ENCODE measurements around the gene SPOCK2. TPM values are rescaled to one million over a fixed set of nuclear protein-coding genes. Genes with fewer than 3 reads are reported as not detected.

Gene SPOCK2
- total and polyA plus RNA-seq, 2 of the 13 experiments (the other 11 are each of a cell fraction or from before 2014, with no cell fraction given): 8.6 to 30.6 TPM

DNA sequence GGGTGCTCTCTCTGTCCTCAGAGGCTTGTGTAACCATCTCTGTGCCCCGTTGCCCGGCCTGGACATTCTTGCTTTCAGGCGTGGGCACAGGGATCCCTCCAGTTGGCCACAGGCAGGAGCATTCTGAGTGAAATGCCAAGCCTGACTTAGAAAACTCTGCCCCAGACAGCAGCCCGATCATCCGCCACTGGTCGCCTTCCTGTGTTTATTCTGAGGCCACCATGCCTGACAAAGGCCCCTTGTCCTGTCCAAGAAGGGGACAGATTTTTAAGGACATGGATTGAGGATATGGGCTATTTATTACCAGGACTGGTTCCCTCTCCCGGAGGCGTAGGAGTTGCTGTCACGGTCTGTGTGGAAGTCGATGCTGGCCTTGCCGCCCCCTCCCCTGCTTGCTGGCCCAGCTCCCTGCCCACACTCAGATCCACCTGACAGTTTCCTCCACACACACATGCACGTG, 54.3 kb downstream of the SPOCK2 start (continued):
- no peak for TF ChIP-seq PHB2 (IDR thresholded peaks at IDR 0.05; ENCODE audit: partially characterized antibody)
- no peak for TF ChIP-seq NFE2L1 (CRISPR knock-in tag; IDR thresholded peaks at IDR 0.05; ENCODE audit: borderline replicate concordance)
- no peak for TF ChIP-seq RFX3 (CRISPR knock-in tag; IDR thresholded peaks at IDR 0.05)
- TF ChIP-seq XRCC5 (optimal IDR thresholded peaks at IDR 0.05; ENCODE audit: low read length): peak; percentile 17
- TF ChIP-seq ZNF713 (CRISPR knock-in tag; IDR thresholded peaks at IDR 0.05): no peak
- TF ChIP-seq PLRG1 (conservative IDR thresholded peaks at IDR 0.05): no peak
- TF ChIP-seq PAX8 (CRISPR knock-in tag; IDR thresholded peaks at IDR 0.05; ENCODE audit: borderline replicate concordance): no peak
- TF ChIP-seq, protein P1, sequence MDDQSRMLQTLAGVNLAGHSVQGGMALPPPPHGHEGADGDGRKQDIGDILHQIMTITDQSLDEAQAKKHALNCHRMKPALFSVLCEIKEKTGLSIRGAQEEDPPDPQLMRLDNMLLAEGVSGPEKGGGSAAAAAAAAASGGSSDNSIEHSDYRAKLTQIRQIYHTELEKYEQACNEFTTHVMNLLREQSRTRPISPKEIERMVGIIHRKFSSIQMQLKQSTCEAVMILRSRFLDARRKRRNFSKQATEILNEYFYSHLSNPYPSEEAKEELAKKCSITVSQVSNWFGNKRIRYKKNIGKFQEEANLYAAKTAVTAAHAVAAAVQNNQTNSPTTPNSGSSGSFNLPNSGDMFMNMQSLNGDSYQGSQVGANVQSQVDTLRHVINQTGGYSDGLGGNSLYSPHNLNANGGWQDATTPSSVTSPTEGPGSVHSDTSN (CRISPR knock-in tag; IDR thresholded peaks at IDR 0.05; ENCODE audit: borderline replicate concordance): no peak
- no peak for TF ChIP-seq NPAS2 (CRISPR knock-in tag; IDR thresholded peaks at IDR 0.05; ENCODE audit: borderline replicate concordance)
- TF ChIP-seq, protein P2, sequence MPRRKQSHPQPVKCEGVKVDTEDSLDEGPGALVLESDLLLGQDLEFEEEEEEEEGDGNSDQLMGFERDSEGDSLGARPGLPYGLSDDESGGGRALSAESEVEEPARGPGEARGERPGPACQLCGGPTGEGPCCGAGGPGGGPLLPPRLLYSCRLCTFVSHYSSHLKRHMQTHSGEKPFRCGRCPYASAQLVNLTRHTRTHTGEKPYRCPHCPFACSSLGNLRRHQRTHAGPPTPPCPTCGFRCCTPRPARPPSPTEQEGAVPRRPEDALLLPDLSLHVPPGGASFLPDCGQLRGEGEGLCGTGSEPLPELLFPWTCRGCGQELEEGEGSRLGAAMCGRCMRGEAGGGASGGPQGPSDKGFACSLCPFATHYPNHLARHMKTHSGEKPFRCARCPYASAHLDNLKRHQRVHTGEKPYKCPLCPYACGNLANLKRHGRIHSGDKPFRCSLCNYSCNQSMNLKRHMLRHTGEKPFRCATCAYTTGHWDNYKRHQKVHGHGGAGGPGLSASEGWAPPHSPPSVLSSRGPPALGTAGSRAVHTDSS (CRISPR knock-in tag; conservative IDR thresholded peaks at IDR 0.05): no peak
- no peak for TF ChIP-seq HIVEP1 (CRISPR knock-in tag; IDR thresholded peaks at IDR 0.05)
- TF ChIP-seq MAF1 (CRISPR knock-in tag; IDR thresholded peaks at IDR 0.05; ENCODE audit: borderline replicate concordance): no peak
- TF ChIP-seq ZNF878 (CRISPR knock-in tag; IDR thresholded peaks at IDR 0.05): no peak
- TF ChIP-seq, protein P3, sequence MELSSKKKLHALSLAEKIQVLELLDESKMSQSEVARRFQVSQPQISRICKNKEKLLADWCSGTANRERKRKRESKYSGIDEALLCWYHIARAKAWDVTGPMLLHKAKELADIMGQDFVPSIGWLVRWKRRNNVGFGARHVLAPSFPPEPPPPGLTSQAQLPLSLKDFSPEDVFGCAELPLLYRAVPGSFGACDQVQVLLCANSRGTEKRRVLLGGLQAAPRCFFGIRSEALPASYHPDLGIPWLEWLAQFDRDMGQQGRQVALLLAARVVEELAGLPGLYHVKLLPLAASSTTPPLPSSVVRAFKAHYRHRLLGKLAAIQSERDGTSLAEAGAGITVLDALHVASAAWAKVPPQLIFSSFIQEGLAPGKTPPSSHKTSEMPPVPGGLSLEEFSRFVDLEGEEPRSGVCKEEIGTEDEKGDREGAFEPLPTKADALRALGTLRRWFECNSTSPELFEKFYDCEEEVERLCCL (CRISPR knock-in tag; IDR thresholded peaks at IDR 0.05; ENCODE audit: borderline replicate concordance): no peak
- TF ChIP-seq ZFYVE20 (CRISPR knock-in tag; IDR thresholded peaks at IDR 0.05; ENCODE audit: borderline replicate concordance, low read depth): no peak
- TF ChIP-seq, protein P4, sequence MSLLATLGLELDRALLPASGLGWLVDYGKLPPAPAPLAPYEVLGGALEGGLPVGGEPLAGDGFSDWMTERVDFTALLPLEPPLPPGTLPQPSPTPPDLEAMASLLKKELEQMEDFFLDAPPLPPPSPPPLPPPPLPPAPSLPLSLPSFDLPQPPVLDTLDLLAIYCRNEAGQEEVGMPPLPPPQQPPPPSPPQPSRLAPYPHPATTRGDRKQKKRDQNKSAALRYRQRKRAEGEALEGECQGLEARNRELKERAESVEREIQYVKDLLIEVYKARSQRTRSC (CRISPR knock-in tag; IDR thresholded peaks at IDR 0.05; ENCODE audit: low read depth): no peak
- no peak for TF ChIP-seq GATAD1 (CRISPR knock-in tag; IDR thresholded peaks at IDR 0.05)
- no peak for TF ChIP-seq ZNF24 (IDR thresholded peaks at IDR 0.05)
- TF ChIP-seq, protein P5, sequence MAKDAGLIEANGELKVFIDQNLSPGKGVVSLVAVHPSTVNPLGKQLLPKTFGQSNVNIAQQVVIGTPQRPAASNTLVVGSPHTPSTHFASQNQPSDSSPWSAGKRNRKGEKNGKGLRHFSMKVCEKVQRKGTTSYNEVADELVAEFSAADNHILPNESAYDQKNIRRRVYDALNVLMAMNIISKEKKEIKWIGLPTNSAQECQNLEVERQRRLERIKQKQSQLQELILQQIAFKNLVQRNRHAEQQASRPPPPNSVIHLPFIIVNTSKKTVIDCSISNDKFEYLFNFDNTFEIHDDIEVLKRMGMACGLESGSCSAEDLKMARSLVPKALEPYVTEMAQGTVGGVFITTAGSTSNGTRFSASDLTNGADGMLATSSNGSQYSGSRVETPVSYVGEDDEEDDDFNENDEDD (CRISPR knock-in tag; IDR thresholded peaks at IDR 0.05; ENCODE audit: borderline replicate concordance): no peak
- TF ChIP-seq NFIC (IDR thresholded peaks at IDR 0.05; ENCODE audit: low read length): no peak
- no peak for TF ChIP-seq BCL6 (CRISPR knock-in tag; IDR thresholded peaks at IDR 0.05)
- TF ChIP-seq RBFOX2 (IDR thresholded peaks at IDR 0.05; ENCODE audit: low read depth, low read length): 0 out of 2 replicates have a peak, but pooled peaks have one; percentile 24
- TF ChIP-seq ZIK1 (CRISPR knock-in tag; IDR thresholded peaks at IDR 0.05; ENCODE audit: borderline replicate concordance, low read depth): no peak
- no peak for TF ChIP-seq SETDB1 (CRISPR knock-in tag; IDR thresholded peaks at IDR 0.05; ENCODE audit: borderline replicate concordance)
- 0 out of 2 replicates have a peak, but pooled peaks have one; percentile 39 for TF ChIP-seq NFKB2 (CRISPR knock-in tag; IDR thresholded peaks at IDR 0.05; ENCODE audit: borderline replicate concordance)
- TF ChIP-seq ZNF460 (CRISPR knock-in tag; IDR thresholded peaks at IDR 0.05; ENCODE audit: borderline replicate concordance): no peak
- no peak for TF ChIP-seq ZNF652 (CRISPR knock-in tag; IDR thresholded peaks at IDR 0.05; ENCODE audit: borderline replicate concordance, low read depth)

Data from HepG2 (cell line).